MM.1S (cell line): ENCODE measurements around the gene PRMT2.

ENCODE experiments used
- DNase-seq: peaks from one replicate; pipeline ENCODE4 v3.0.0-alpha.2; 2015
- H2AFZ ChIP-seq: fragments of 300-600 bp; sonication (generic); 2 replicates; pipeline ENCODE4 v1.6.0; 2016; ENCODE audit warnings: antibody characterized with exemption, low read length
- H3F3A ChIP-seq: fragments of 300-600 bp; sonication (generic); 2 replicates; pipeline ENCODE4 v1.6.1; 2016; ENCODE audit warnings: mild to moderate bottlenecking, antibody characterized with exemption, low read length, moderate library complexity, mixed read lengths; ENCODE audit not compliant: insufficient read depth
- H3K27ac ChIP-seq: fragments of 300-600 bp; sonication (generic); 2 replicates; pipeline ENCODE4 v1.5.1; 2016; ENCODE audit warnings: mild to moderate bottlenecking, low read length
- H3K27me3 ChIP-seq: fragments of 300-600 bp; sonication (generic); replicated peaks from 2 replicates; pipeline ENCODE4 v1.6.0; 2016; ENCODE audit warnings: low read length; ENCODE audit not compliant: insufficient read depth
- H3K36me3 ChIP-seq: fragments of 300-600 bp; sonication (generic); replicated peaks from 2 replicates; pipeline ENCODE4 v1.6.1; 2016; ENCODE audit warnings: mild to moderate bottlenecking, low read length, mixed read lengths; ENCODE audit not compliant: insufficient read depth
- H3K4me1 ChIP-seq: fragments of 300-600 bp; sonication (generic); 2 replicates; pipeline ENCODE4 v1.6.1; 2016; ENCODE audit warnings: low read length, mixed read lengths
- H3K4me2 ChIP-seq: fragments of 300-600 bp; sonication (generic); 2 replicates; pipeline ENCODE4 v1.6.0; 2016; ENCODE audit warnings: low read depth, low read length
- H3K4me3 ChIP-seq: fragments of 300-600 bp; sonication (generic); 2 replicates; pipeline ENCODE4 v1.5.1; 2016; ENCODE audit warnings: low read length, mixed read lengths
- H3K79me2 ChIP-seq: fragments of 300-600 bp; sonication (generic); 2 replicates; pipeline ENCODE4 v1.6.1; 2016; ENCODE audit warnings: mixed run types, low read length, mixed read lengths
- H3K9ac ChIP-seq: fragments of 300-600 bp; sonication (generic); 2 replicates; pipeline ENCODE4 v1.6.1; 2016; ENCODE audit warnings: low read length, mixed read lengths
- H3K9me2 ChIP-seq: fragments of 300-600 bp; sonication (generic); replicated peaks from 2 replicates; pipeline ENCODE4 v1.6.1; 2016; ENCODE audit warnings: mild to moderate bottlenecking, low read length, mixed read lengths; ENCODE audit not compliant: insufficient read depth
- H3K9me3 ChIP-seq: fragments of 300-600 bp; sonication (generic); replicated peaks from 2 replicates; pipeline ENCODE4 v1.6.1; 2016; ENCODE audit warnings: mild to moderate bottlenecking, low read length, mixed read lengths; ENCODE audit not compliant: insufficient read depth
- H4K20me1 ChIP-seq: fragments of 300-600 bp; sonication (generic); 2 replicates; pipeline ENCODE4 v1.6.1; 2016; ENCODE audit warnings: mild to moderate bottlenecking, low read length, moderate library complexity, mixed read lengths; ENCODE audit not compliant: insufficient read depth
- CTCF ChIP-seq: fragments of 300-600 bp; sonication (generic); IDR thresholded peaks from 2 replicates; pipeline ENCODE4 v1.5.1; 2016; ENCODE audit warnings: antibody characterized with exemption, low read length, mixed read lengths
- EZH2 ChIP-seq: fragments of 300-600 bp; sonication (generic); optimal IDR thresholded peaks from 2 replicates; pipeline ENCODE3; 2017; ENCODE audit warnings: low read depth, mild to moderate bottlenecking, antibody characterized with exemption, low read length, mixed read lengths
- EZH2phosphoT487 ChIP-seq: fragments of 300-600 bp; sonication (generic); IDR thresholded peaks from 2 replicates; pipeline ENCODE4 v1.6.1; 2018; ENCODE audit warnings: antibody characterized with exemption, low read length

The PRMT2 gene

GRCh38 chr21:46616656-46617055 is 18.8 kb upstream of the PRMT2 start:
- H3K4me1 ChIP-seq: no peaks in the 10 kb centered on the region
- no peaks in the 10 kb centered on the region for H4K20me1 ChIP-seq
- TF ChIP-seq EZH2phosphoT487 (no peak), CTCF (no peak), EZH2 (no peak)
- DNase-seq: no peak
- no peaks in the 10 kb centered on the region for H3F3A ChIP-seq
- no peaks in the 10 kb centered on the region for H3K9me3 ChIP-seq
- no peaks in the 10 kb centered on the region for H3K9me2 ChIP-seq
- H3K4me3 ChIP-seq: no peak overlapping the region
- H3K79me2 ChIP-seq: no peaks in the 10 kb centered on the region
- no peak overlapping the region for H3K9ac ChIP-seq
- H3K36me3 ChIP-seq: no peaks in the 10 kb centered on the region
- H2AFZ ChIP-seq: no peak overlapping the region
- no peak overlapping the region for H3K27ac ChIP-seq
- H3K4me2 ChIP-seq: no peak overlapping the region
- H3K27me3 ChIP-seq: no peaks in the 10 kb centered on the region; the same call in 1 of the 2 replicates

- no peaks in the 10 kb centered on the region for H3K9me2 ChIP-seq
- H3K4me2 ChIP-seq: no peak overlapping the region
- no peak for DNase-seq
- H3K9ac ChIP-seq: no peak overlapping the region
- no peak overlapping the region for H3K27ac ChIP-seq
- H3K4me1 ChIP-seq: no peaks in the 10 kb centered on the region
- no peaks in the 10 kb centered on the region for H3K36me3 ChIP-seq
- no peak overlapping the region for H3K4me3 ChIP-seq
- no peaks in the 10 kb centered on the region for H3K79me2 ChIP-seq
- TF ChIP-seq CTCF (no peak), EZH2 (no peak), EZH2phosphoT487 (no peak)
- H3K9me3 ChIP-seq: no peaks in the 10 kb centered on the region
- no peak overlapping the region for H2AFZ ChIP-seq
- no peaks in the 10 kb centered on the region for H4K20me1 ChIP-seq
- no peaks in the 10 kb centered on the region; the same call in 1 of the 2 replicates for H3K27me3 ChIP-seq
- no peaks in the 10 kb centered on the region for H3F3A ChIP-seq
These were observed 18.0 kb upstream of the PRMT2 start for GRCh38 chr21:46617267-46618051.

- Histone ChIP-seq H3K36me3 (no peaks in the 10 kb centered on the region), H3K9me2 (no peaks in the 10 kb centered on the region), H3K4me3 (no peak overlapping the region), H3F3A (no peaks in the 10 kb centered on the region), H3K27me3 (no peaks in the 10 kb centered on the region), H3K79me2 (no peaks in the 10 kb centered on the region), H3K4me2 (no peak overlapping the region), H3K9me3 (no peaks in the 10 kb centered on the region), H2AFZ (no peak overlapping the region), H3K4me1 (no peaks in the 10 kb centered on the region), H4K20me1 (no peaks in the 10 kb centered on the region), H3K27ac (no peak overlapping the region), H3K9ac (no peak overlapping the region)
- DNase-seq: no peak
- TF ChIP-seq EZH2 (no peak), EZH2phosphoT487 (no peak), CTCF (no peak)
These were observed 16.6 kb upstream of the PRMT2 start for GRCh38 chr21:46618738-46619379.
